Omental fat pad (tissue), 4 donors: Measurements from ENCODE around the gene DAZAP1. TPM values are rescaled to one million over a fixed set of nuclear protein-coding genes. Genes with fewer than 3 reads are reported as not detected.
A peak's percentile ranks its signal among the peaks of the same experiment; 100 is the strongest.

ENCODE experiments used
- ATAC-seq: fragments of 150-250 bp; one replicate; pipeline ENCODE4 v1.9.1; 2016; ENCODE audit warnings: mild to moderate bottlenecking, moderate library complexity; ENCODE audit not compliant: low FRiP score
- DNase-seq: peaks from one replicate; pipeline ENCODE4 v3.0.0-alpha.2; 2019; ENCODE audit warnings: low spot score
- CTCF ChIP-seq, 3 donors: fragments of 450-650 bp; IDR thresholded peaks; one replicate each; pipeline ENCODE4 v1.5.1; 2016 to 2017; ENCODE audit warnings: antibody characterized with exemption in 3 of 3, mild to moderate bottlenecking in 3 of 3, moderate library complexity in 2 of 3
- total RNA-seq, 4 donors: library from RNA; depleted of rRNA; stranded (reverse); fragments of >200 nt; gene quantifications; one replicate each; pipeline ENCODE4 v1.1.0, GENCODE V29; 2016

The DAZAP1 gene
- total RNA-seq, result 10 to 100 TPM; 47.3 to 55.7 (median 51.1) TPM

GRCh38 chr19:1407528-1408299 is at the start of gene DAZAP1:
TSS of gene DAZAP1 (plus strand) at chr19:1407586. CDS start at chr19:1407774, 188 bp downstream.
- ATAC-seq, result peak; percentile 15
- no peak for TF ChIP-seq CTCF (IDR thresholded peaks at IDR 0.05)
- no peak for DNase-seq

GRCh38 chr19:1360126-1360817 is 47.1 kb upstream of the DAZAP1 start:
- DNase-seq (no peak), ATAC-seq (peak; percentile 4)
- no peak for TF ChIP-seq CTCF (IDR thresholded peaks at IDR 0.05)

GRCh38 chr19:1360818-1361461 is 46.4 kb upstream of the DAZAP1 start:
- DNase-seq (no peak), ATAC-seq (peak; percentile 91)
- no peak for TF ChIP-seq CTCF (IDR thresholded peaks at IDR 0.05)

- no peak for DNase-seq
- no peak for ATAC-seq
Observed at GRCh38 chr19:1361601-1362386, 45.6 kb upstream of the DAZAP1 start.

GRCh38 chr19:1362387-1363257 is 44.8 kb upstream of the DAZAP1 start:
- ATAC-seq (no peak), DNase-seq (no peak)
- no peak for TF ChIP-seq CTCF (IDR thresholded peaks at IDR 0.05)

More at GRCh38 chr19:1361601-1362386, 45.6 kb upstream of the DAZAP1 start:
- no peak for TF ChIP-seq CTCF (IDR thresholded peaks at IDR 0.05)

- ATAC-seq (no peak), DNase-seq (no peak)
- TF ChIP-seq CTCF (IDR thresholded peaks at IDR 0.05), result no peak
Observed at GRCh38 chr19:1363599-1363998, 43.8 kb upstream of the DAZAP1 start.
